Esophagus muscularis mucosa (tissue), 3 donors: ENCODE results near the gene BICC1.

Experiments used
- POLR2A ChIP-seq: fragments of 450-650 bp; IDR thresholded peaks from one replicate; pipeline ENCODE4 v1.6.1; 2017; ENCODE audit warnings: antibody characterized with exemption, moderate library complexity, mild to moderate bottlenecking, low read depth
- TF ChIP-seq, protein P1 (sequence below), 3 experiments: fragments of 200-600 bp in 2 of 3; fragments of 450-650 bp in 1 of 3; sonication (generic) in 2 of 3; IDR thresholded peaks; one replicate each; pipeline ENCODE4 v1.5.1; 2017 to 2019; ENCODE audit warnings: antibody characterized with exemption in 3 of 3, mild to moderate bottlenecking in 2 of 3, moderate library complexity in 1 of 3

DNA sequence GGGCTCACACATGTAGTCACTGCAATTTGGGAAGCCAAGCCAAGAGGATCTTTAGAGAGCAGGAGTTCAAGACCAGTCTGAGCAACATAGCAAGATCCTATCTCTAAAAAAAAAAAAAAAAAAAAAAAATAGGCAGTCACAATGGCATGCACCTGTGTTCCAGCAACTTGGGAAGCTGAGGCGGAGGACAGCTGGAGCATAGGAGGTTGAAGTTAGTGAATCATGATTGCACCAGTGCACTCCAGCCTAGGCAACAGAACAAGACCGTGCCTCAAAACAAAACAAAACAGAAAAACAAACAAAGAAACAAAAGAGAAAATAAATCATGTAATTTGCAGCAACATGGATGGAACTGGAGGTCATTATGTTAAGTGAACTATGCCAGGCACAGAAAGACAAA, 33.6 kb upstream of the BICC1 start:
- no peak for TF ChIP-seq POLR2A
- TF ChIP-seq, protein P1, sequence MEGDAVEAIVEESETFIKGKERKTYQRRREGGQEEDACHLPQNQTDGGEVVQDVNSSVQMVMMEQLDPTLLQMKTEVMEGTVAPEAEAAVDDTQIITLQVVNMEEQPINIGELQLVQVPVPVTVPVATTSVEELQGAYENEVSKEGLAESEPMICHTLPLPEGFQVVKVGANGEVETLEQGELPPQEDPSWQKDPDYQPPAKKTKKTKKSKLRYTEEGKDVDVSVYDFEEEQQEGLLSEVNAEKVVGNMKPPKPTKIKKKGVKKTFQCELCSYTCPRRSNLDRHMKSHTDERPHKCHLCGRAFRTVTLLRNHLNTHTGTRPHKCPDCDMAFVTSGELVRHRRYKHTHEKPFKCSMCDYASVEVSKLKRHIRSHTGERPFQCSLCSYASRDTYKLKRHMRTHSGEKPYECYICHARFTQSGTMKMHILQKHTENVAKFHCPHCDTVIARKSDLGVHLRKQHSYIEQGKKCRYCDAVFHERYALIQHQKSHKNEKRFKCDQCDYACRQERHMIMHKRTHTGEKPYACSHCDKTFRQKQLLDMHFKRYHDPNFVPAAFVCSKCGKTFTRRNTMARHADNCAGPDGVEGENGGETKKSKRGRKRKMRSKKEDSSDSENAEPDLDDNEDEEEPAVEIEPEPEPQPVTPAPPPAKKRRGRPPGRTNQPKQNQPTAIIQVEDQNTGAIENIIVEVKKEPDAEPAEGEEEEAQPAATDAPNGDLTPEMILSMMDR (IDR thresholded peaks at IDR 0.05): no peak
